ENCODE measurements around the gene NFS1.

- no peak for TF ChIP-seq EP300 (IDR thresholded peaks at IDR 0.05)
- TF ChIP-seq CTCF (IDR thresholded peaks at IDR 0.05), result no peak
- TF ChIP-seq USF2 (IDR thresholded peaks at IDR 0.05), result no peak
- no peak for TF ChIP-seq HOXA7 (CRISPR knock-in tag; IDR thresholded peaks at IDR 0.05)
- no peak for TF ChIP-seq JUN (IDR thresholded peaks at IDR 0.05)
- TF ChIP-seq RAD21 (conservative IDR thresholded peaks at IDR 0.05 in 1 of 2, IDR thresholded peaks at IDR 0.05 in 1 of 2), result no peak
- no peak for TF ChIP-seq JUNB (IDR thresholded peaks at IDR 0.05)
- no peak for TF ChIP-seq ZSCAN20 (CRISPR knock-in tag; IDR thresholded peaks at IDR 0.05)
- TF ChIP-seq TP53 (CRISPR knock-in tag; IDR thresholded peaks at IDR 0.05), result no peak
- TF ChIP-seq GATA3 (IDR thresholded peaks at IDR 0.05; ENCODE audit: borderline replicate concordance), result no peak
- TF ChIP-seq, protein P1, sequence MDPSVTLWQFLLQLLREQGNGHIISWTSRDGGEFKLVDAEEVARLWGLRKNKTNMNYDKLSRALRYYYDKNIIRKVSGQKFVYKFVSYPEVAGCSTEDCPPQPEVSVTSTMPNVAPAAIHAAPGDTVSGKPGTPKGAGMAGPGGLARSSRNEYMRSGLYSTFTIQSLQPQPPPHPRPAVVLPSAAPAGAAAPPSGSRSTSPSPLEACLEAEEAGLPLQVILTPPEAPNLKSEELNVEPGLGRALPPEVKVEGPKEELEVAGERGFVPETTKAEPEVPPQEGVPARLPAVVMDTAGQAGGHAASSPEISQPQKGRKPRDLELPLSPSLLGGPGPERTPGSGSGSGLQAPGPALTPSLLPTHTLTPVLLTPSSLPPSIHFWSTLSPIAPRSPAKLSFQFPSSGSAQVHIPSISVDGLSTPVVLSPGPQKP (IDR thresholded peaks at IDR 0.05; ENCODE audit: low read depth, low read length), result no peak
- no peak for TF ChIP-seq KDM1A (IDR thresholded peaks at IDR 0.05; ENCODE audit: low read depth)
Measured at GRCh38 chr20:35657271-35657670, 41.9 kb downstream of the NFS1 start.
